H1 (cell line): ENCODE results near the gene MGLL. TPM values are rescaled to one million over a fixed set of nuclear protein-coding genes. Genes with fewer than 3 reads are reported as not detected.

Experiments
- CTCF ChIA-PET: fragments of 300-600 bp; sonication (Branson Sonifier 250); formaldehyde crosslinking; loops from one replicate; lab custom pipeline; 2021; ENCODE audit not compliant: partially characterized antibody; lab: Charles Lee
- POLR2A ChIA-PET: fragments of 300-600 bp; sonication (Branson Sonifier 250); formaldehyde crosslinking; loops from one replicate; lab custom pipeline; 2021; ENCODE audit warnings: inconsistent platforms; ENCODE audit not compliant: partially characterized antibody; lab: Charles Lee
- DNase-seq, 2 experiments: peaks; one replicate each; pipeline versions ENCODE4 v3.0.0 to v3.0.0-alpha.2; 2010 to 2022; ENCODE audit warnings: low spot score in 2 of 2, low read depth in 1 of 2, mixed read lengths in 1 of 2
- FAIRE-seq: peaks from 2 replicates; lab custom pipeline; 2011; peaks lifted over from hg19 to GRCh38; lab: Jason Lieb, UNC
- H2AFZ ChIP-seq: 2 replicates; pipeline ENCODE4 v1.8.1; 2012; ENCODE audit warnings: low read length, inconsistent platforms
- H2AK5ac ChIP-seq: 2 replicates; pipeline ENCODE4 v1.6.1; 2013; ENCODE audit warnings: low read depth, low read length
- H2BK120ac ChIP-seq: replicated peaks from 2 replicates; pipeline ENCODE3; 2013; ENCODE audit warnings: low read depth, low read length, inconsistent platforms
- H2BK12ac ChIP-seq: 2 replicates; pipeline ENCODE4 v1.6.1; 2013; ENCODE audit warnings: low read depth, low read length
- H2BK15ac ChIP-seq: 2 replicates; pipeline ENCODE4 v1.6.1; 2013; ENCODE audit warnings: low read length
- H2BK20ac ChIP-seq: 2 replicates; pipeline ENCODE4 v1.6.1; 2013; ENCODE audit warnings: low read length
- H2BK5ac ChIP-seq: 2 replicates; pipeline ENCODE4 v1.6.1; 2013; ENCODE audit warnings: low read depth, low read length
- H3K14ac ChIP-seq: 2 replicates; pipeline ENCODE4 v1.6.1; 2013; ENCODE audit warnings: inconsistent platforms; ENCODE audit not compliant: insufficient read length
- H3K18ac ChIP-seq: 2 replicates; pipeline ENCODE4 v1.6.1; 2013; ENCODE audit warnings: low read length; ENCODE audit errors: extremely low read depth
- H3K23ac ChIP-seq: 2 replicates; pipeline ENCODE4 v1.6.1; 2013; ENCODE audit warnings: inconsistent platforms; ENCODE audit not compliant: insufficient read length
- H3K23me2 ChIP-seq: 2 replicates; pipeline ENCODE4 v1.6.1; 2013; ENCODE audit warnings: low read depth, low read length
- H3K27ac ChIP-seq: 2 replicates; pipeline ENCODE4 v1.6.1; 2011; ENCODE audit warnings: low read depth, low read length, inconsistent platforms
- H3K27me3 ChIP-seq, 4 experiments: replicated peaks in 1 of 4; 1 replicate in 1 of 4; 2 replicates in 3 of 4; pipeline versions ENCODE4 v1.6.1 to v1.8.1; 2011 to 2013; ENCODE audit warnings: low read length in 3 of 4, mild to moderate bottlenecking in 3 of 4, inconsistent platforms in 2 of 4, mixed read lengths in 2 of 4, moderate library complexity in 1 of 4; ENCODE audit not compliant: control insufficient read depth in 3 of 4, insufficient read depth in 3 of 4; ENCODE audit errors: extremely low read depth in 1 of 4
- H3K36me3 ChIP-seq, 4 experiments: 2 replicates each; pipeline versions ENCODE4 v1.6.1 to v1.8.1; 2011 to 2013; ENCODE audit warnings: mild to moderate bottlenecking in 4 of 4, low read length in 3 of 4, moderate library complexity in 2 of 4, control low read depth in 1 of 4, inconsistent platforms in 1 of 4; ENCODE audit not compliant: insufficient read depth in 4 of 4, control insufficient read depth in 2 of 4
- H3K4ac ChIP-seq: replicated peaks from 2 replicates; pipeline ENCODE3; 2013; ENCODE audit warnings: low read length, low read depth, mixed read lengths, inconsistent platforms; ENCODE audit not compliant: insufficient read length
- H3K4me1 ChIP-seq, 4 experiments: replicated peaks in 1 of 4; 1 replicate in 1 of 4; 2 replicates in 3 of 4; pipeline versions ENCODE4 v1.6.1 to v1.8.1; 2011 to 2013; ENCODE audit warnings: low read length in 3 of 4, inconsistent platforms in 2 of 4, mixed read lengths in 1 of 4; ENCODE audit not compliant: insufficient read depth in 4 of 4, control insufficient read depth in 3 of 4
- H3K4me2 ChIP-seq, 2 experiments: 2 replicates each; pipeline versions ENCODE4 v1.6.1 to v1.8.1; 2011 to 2013; ENCODE audit warnings: low read depth in 2 of 2, low read length in 2 of 2, control low read depth in 1 of 2, inconsistent platforms in 1 of 2, mild to moderate bottlenecking in 1 of 2; ENCODE audit not compliant: insufficient read depth in 1 of 2
- H3K4me3 ChIP-seq, 4 experiments: fragments of 200-600, 300-600 bp in 1 of 4; sonication (generic), shearing (Covaris generic), sonication (Bioruptor Twin) in 1 of 4; 2 replicates each; pipeline versions ENCODE4 v1.5.1 to v1.8.1; 2011 to 2016; ENCODE audit warnings: low read length in 4 of 4, low read depth in 3 of 4, control low read depth in 2 of 4, inconsistent platforms in 2 of 4, mild to moderate bottlenecking in 2 of 4, mixed read lengths in 1 of 4, moderate library complexity in 1 of 4; ENCODE audit not compliant: insufficient read depth in 2 of 4; ENCODE audit errors: extremely low read depth in 1 of 4
- H3K56ac ChIP-seq: replicated peaks from 2 replicates; pipeline ENCODE3; 2013; ENCODE audit warnings: low read depth, mild to moderate bottlenecking, mixed read lengths, low read length, inconsistent platforms; ENCODE audit not compliant: insufficient read length
- H3K79me1 ChIP-seq: 2 replicates; pipeline ENCODE4 v1.6.1; 2013; ENCODE audit warnings: low read depth, low read length, control low read depth
- H3K79me2 ChIP-seq, 2 experiments: 2 replicates each; pipeline versions ENCODE4 v1.6.1 to v1.8.1; 2012 to 2013; ENCODE audit warnings: low read length in 2 of 2, mild to moderate bottlenecking in 2 of 2, inconsistent platforms in 1 of 2; ENCODE audit not compliant: insufficient read depth in 2 of 2, control insufficient read depth in 1 of 2
- H3K9ac ChIP-seq, 4 experiments: replicated peaks in 1 of 4; 1 replicate in 1 of 4; 2 replicates in 3 of 4; pipeline versions ENCODE4 v1.6.1 to v1.8.1; 2011 to 2013; ENCODE audit warnings: low read depth in 3 of 4, low read length in 3 of 4, control low read depth in 2 of 4, mild to moderate bottlenecking in 2 of 4, moderate library complexity in 2 of 4, inconsistent platforms in 1 of 4; ENCODE audit errors: extremely low read depth in 1 of 4
- H3K9me3 ChIP-seq, 2 experiments: 2 replicates each; pipeline versions ENCODE4 v1.6.1 to v1.8.1; 2012 to 2013; ENCODE audit warnings: mild to moderate bottlenecking in 2 of 2, moderate library complexity in 2 of 2, control low read depth in 1 of 2, inconsistent platforms in 1 of 2, low read depth in 1 of 2, low read length in 1 of 2, mixed read lengths in 1 of 2; ENCODE audit not compliant: insufficient read depth in 2 of 2
- H4K20me1 ChIP-seq, 2 experiments: replicated peaks in 1 of 2; 2 replicates each; pipeline versions ENCODE3 to v1.8.1; 2011 to 2013; ENCODE audit warnings: inconsistent platforms in 2 of 2, low read length in 2 of 2, mild to moderate bottlenecking in 1 of 2; ENCODE audit not compliant: insufficient read depth in 2 of 2, control insufficient read depth in 1 of 2
- H4K5ac ChIP-seq: 2 replicates; pipeline ENCODE4 v1.6.1; 2013; ENCODE audit warnings: low read length, low read depth, mixed read lengths, inconsistent platforms; ENCODE audit not compliant: insufficient read length
- H4K8ac ChIP-seq: 2 replicates; pipeline ENCODE4 v1.8.0; 2013; ENCODE audit warnings: mild to moderate bottlenecking, moderate library complexity, low read length, inconsistent platforms; ENCODE audit not compliant: insufficient read depth; ENCODE audit errors: extremely low read depth
- H4K91ac ChIP-seq: replicated peaks from 2 replicates; pipeline ENCODE3; 2013; ENCODE audit warnings: low read length, mixed read lengths, inconsistent platforms; ENCODE audit not compliant: insufficient read length
- ATF2 ChIP-seq: IDR thresholded peaks from 2 replicates; pipeline ENCODE4 v1.6.1; 2012; ENCODE audit warnings: low read length, inconsistent platforms
- CBX5 ChIP-seq: fragments of 300-800, 300-1000 bp; sonication (generic); IDR thresholded peaks from 2 replicates; pipeline ENCODE4 v1.7.1; 2016; ENCODE audit warnings: antibody characterized with exemption, low read length, low read depth
- CEBPB ChIP-seq: IDR thresholded peaks from 2 replicates; pipeline ENCODE4 v1.6.1; 2012; ENCODE audit warnings: low read depth, low read length
- HDAC6 ChIP-seq: IDR thresholded peaks from one replicate; pipeline ENCODE4 v1.7.1; 2012; ENCODE audit warnings: low read depth, mild to moderate bottlenecking, inconsistent platforms, low read length, moderate library complexity
- JUN ChIP-seq: IDR thresholded peaks from 2 replicates; pipeline ENCODE4 v1.6.1; 2011; ENCODE audit warnings: low read depth, mild to moderate bottlenecking, improper control_type of control experiment, low read length
- MAX ChIP-seq: IDR thresholded peaks from 2 replicates; pipeline ENCODE4 v1.6.1; 2012; ENCODE audit warnings: inconsistent platforms
- POLR2A ChIP-seq, 2 experiments: IDR thresholded peaks; 1 replicate in 1 of 2; 2 replicates in 1 of 2; pipeline ENCODE4 v1.6.1; 2011; ENCODE audit warnings: low read depth in 2 of 2, low read length in 2 of 2, mild to moderate bottlenecking in 2 of 2; ENCODE audit errors: control extremely low read depth in 1 of 2
- SIX5 ChIP-seq: IDR thresholded peaks from 2 replicates; pipeline ENCODE4 v1.6.1; 2011; ENCODE audit warnings: mild to moderate bottlenecking, low read depth, low read length
- SUZ12 ChIP-seq: fragments of 200-600 bp; sonication (generic); IDR thresholded peaks from 2 replicates; pipeline ENCODE4 v1.6.1; 2012; ENCODE audit warnings: mild to moderate bottlenecking, inconsistent platforms, low read length, moderate library complexity, mixed read lengths
- TBP ChIP-seq: IDR thresholded peaks from 2 replicates; pipeline ENCODE4 v1.6.1; 2011; ENCODE audit warnings: low read depth, low read length, improper control_type of control experiment
- WGBS, 2 experiments: shearing (Covaris generic) in 1 of 2; methylation state at CpG; one replicate each; pipeline versions ENCODE4 v1.1.6 to v1.1.7; 2013 to 2015; ENCODE audit warnings: low lambda C conversion rate in 2 of 2, mixed read lengths in 2 of 2, inconsistent platforms in 1 of 2, low coverage in 1 of 2, missing lambda C conversion rate in 1 of 2; ENCODE audit not compliant: insufficient replicate concordance in 2 of 2, insufficient coverage in 1 of 2, insufficient read length in 1 of 2; ENCODE audit errors: extremely low coverage in 1 of 2, missing lambda C conversion rate in 1 of 2; 5-methylcytosine and 5-hydroxymethylcytosine counted together
- polyA plus RNA-seq, 7 experiments: library from polyadenylated mRNA; depleted of rRNA in 3 of 7; stranded (reverse) in 5 of 7; unstranded in 2 of 7; fragments of >200 nt in 5 of 7; fragments of 200-250 nt in 2 of 7; gene quantifications; 1 replicate in 5 of 7; 2 replicates in 1 of 7; 4 replicates in 1 of 7; pipeline versions ENCODE4 v1.2.1 to v1.2.3, GENCODE V29; 2011 to 2013; ENCODE audit warnings: missing spikeins in 2 of 7, mixed read lengths in 2 of 7
- total RNA-seq: library from RNA; stranded (reverse); fragmentation: NEBNext Ultra II Directional; extraction: Animal tissue kit (Norgen Biotek cat#: 25700); gene quantifications from 2 replicates; pipeline ENCODE4 v1.2.1, GENCODE V29; 2021

The MGLL gene
- total and polyA plus RNA-seq, 2 of the 8 experiments (the other 6 are each of a cell fraction or from before 2014, with no cell fraction given): 0.05 to 0.34 TPM

GRCh38 chr3:127731546-127732289 is 90.6 kb downstream of the MGLL start:
- Histone ChIP-seq H3K36me3 (no peaks in the 10 kb centered on the region; a peak in 1 of 8 replicates), H3K9me3 (no peaks in the 10 kb centered on the region), H3K56ac (no peak overlapping the region), H3K9ac (no peak overlapping the region), H3K18ac (no peak overlapping the region), H3K4me1 (peaks cover 0 to 15% (median 9%) of the 10 kb centered on the region in 4 experiments; a peak in 5 of 7 replicates), H4K5ac (no peak overlapping the region), H3K23me2 (no peaks in the 10 kb centered on the region), H2BK120ac (no peak overlapping the region), H4K8ac (no peak overlapping the region), H3K23ac (no peak overlapping the region), H3K27ac (no peak overlapping the region), H3K79me2 (no peaks in the 10 kb centered on the region), H2BK5ac (no peak overlapping the region), H2BK20ac (no peak overlapping the region), H2BK15ac (no peak overlapping the region), H2AFZ (no peak overlapping the region), H3K4me2 (peak overlapping the region; percentile 2 to 35; a peak in 2 of 4 replicates), H4K20me1 (no peaks in the 10 kb centered on the region), H4K91ac (no peak overlapping the region), H3K27me3 (peaks cover 0 to 2% (median 0%) of the 10 kb centered on the region in 4 experiments; a peak in 3 of 7 replicates), H3K4ac (no peak overlapping the region), H3K14ac (no peak overlapping the region), H2BK12ac (no peak overlapping the region), H3K4me3 (no peak overlapping the region), H2AK5ac (no peak overlapping the region), H3K79me1 (no peaks in the 10 kb centered on the region)
- no peak for FAIRE-seq
- ChIA-PET POLR2A (interaction anchor here (1.3 kb wide), 1 partner anchor 30 kb away, joined by 3 read pairs; no protein-coding TSS in a partner anchor), CTCF (interaction anchor here (1.2 to 1.6 kb wide), 2 partner anchors 10 to 32 kb away, joined by 3 read pairs; no protein-coding TSS in a partner anchor)
- DNase-seq: no peak
- 84% methylated on average over 12 of the region's 12 CpGs; no CpG with 5 or more reads in 1 of the 2 experiments for WGBS, 2 experiments
- TF ChIP-seq CEBPB: no peak
- no peak for TF ChIP-seq HDAC6
- TF ChIP-seq SUZ12: no peak
- TF ChIP-seq TBP: no peak
- TF ChIP-seq SIX5: no peak
- no peak for TF ChIP-seq JUN
- no peak for TF ChIP-seq MAX
- no peak for TF ChIP-seq POLR2A (IDR thresholded peaks at IDR 0.05; ENCODE audit: control extremely low read depth in 1 of 2, low read depth in 2 of 2, low read length in 2 of 2)
- TF ChIP-seq CBX5: no peak
- TF ChIP-seq ATF2: no peak
